Sigmoid colon (tissue), 7 donors: ENCODE data around the gene BBS2. TPM values are rescaled to one million over a fixed set of nuclear protein-coding genes. Genes with fewer than 3 reads are reported as not detected.

Experiments used
- DNase-seq: peaks from one replicate; pipeline ENCODE4 v3.0.0-alpha.2; 2019
- H3K27ac ChIP-seq, 4 donors: fragments of 200-600 bp; sonication (generic); one replicate each; pipeline ENCODE4 v1.5.1; 2016 to 2019; ENCODE audit warnings: mild to moderate bottlenecking in 1 of 4
- H3K27me3 ChIP-seq, 3 donors: fragments of 200-600 bp; sonication (generic); one replicate each; pipeline ENCODE4 v1.5.1; 2019; ENCODE audit warnings: mild to moderate bottlenecking in 1 of 3
- H3K36me3 ChIP-seq, 4 donors: fragments of 200-600 bp; sonication (generic); one replicate each; pipeline ENCODE4 v1.5.1; 2016 to 2019
- H3K4me1 ChIP-seq, 4 donors: fragments of 200-600 bp; sonication (generic); one replicate each; pipeline ENCODE4 v1.5.1; 2017 to 2019
- H3K4me3 ChIP-seq, 4 donors: fragments of 200-600 bp; sonication (generic); one replicate each; pipeline ENCODE4 v1.5.1; 2017 to 2019; ENCODE audit warnings: mild to moderate bottlenecking in 2 of 4, moderate library complexity in 1 of 4
- H3K9me3 ChIP-seq, 4 donors: fragments of 200-600 bp in 3 of 4; sonication (generic) in 3 of 4; one replicate each; pipeline versions ENCODE4 v1.5.1 to v1.6.1; 2013 to 2019
- CTCF ChIP-seq, 4 experiments: fragments of 450-650 bp in 3 of 4; fragments of 200-600 bp in 1 of 4; IDR thresholded peaks; one replicate each; pipeline ENCODE4 v1.5.1; 2016 to 2019; ENCODE audit warnings: antibody characterized with exemption in 4 of 4, mild to moderate bottlenecking in 3 of 4, moderate library complexity in 2 of 4
- EP300 ChIP-seq, 4 donors: sonication (generic); formaldehyde crosslinking; IDR thresholded peaks; one replicate each; pipeline ENCODE4 v1.6.1; 2017; ENCODE audit warnings: antibody characterized with exemption in 4 of 4
- POLR2A ChIP-seq, 2 donors: fragments of 450-650 bp; IDR thresholded peaks; one replicate each; pipeline ENCODE4 v1.6.1; 2016; ENCODE audit warnings: antibody characterized with exemption in 2 of 2, mild to moderate bottlenecking in 2 of 2, moderate library complexity in 2 of 2
- POLR2AphosphoS5 ChIP-seq, 4 donors: sonication (generic); formaldehyde crosslinking; IDR thresholded peaks; one replicate each; pipeline ENCODE4 v1.6.1; 2017; ENCODE audit warnings: antibody characterized with exemption in 4 of 4
- WGBS, 2 donors: extraction: QIAGEN DNeasy Blood & Tissue Kit; methylation state at CpG; one replicate each; pipeline ENCODE4 v1.1.7; 2013; 5-methylcytosine and 5-hydroxymethylcytosine counted together
- intact Hi-C: fragments of 100-400 bp; cut with DNase I; formaldehyde crosslinking; loops from one replicate; pipeline ENCODE4 v1.15.1; 2023
- polyA plus RNA-seq, 3 donors: library from polyadenylated mRNA; stranded (reverse); fragments of 200-250 nt; gene quantifications; one replicate each; pipeline ENCODE4 v1.2.3, GENCODE V29; 2013
- total RNA-seq, 4 donors: library from RNA; depleted of rRNA; stranded (reverse); fragments of >200 nt; gene quantifications; one replicate each; pipeline ENCODE4 v1.1.0, GENCODE V29; 2016
- donor health status: healthy with polysubstance abuse.
- donor health status: Bipolar disorder and iron deficiency.
- donor health status: healthy.

The BBS2 gene
- total and polyA plus RNA-seq, 7 donors = 13.2 to 74.2 (median 40.8) TPM

- no peaks in the 10 kb centered on the region for H3K9me3 ChIP-seq
- 90 to 92% methylated on average over 5 of the region's 5 CpGs for WGBS, 2 donors
- no peak overlapping the region for H3K4me3 ChIP-seq
- H3K27ac ChIP-seq = no peak overlapping the region
- intact Hi-C loops = no loop called here
- no peaks in the 10 kb centered on the region for H3K27me3 ChIP-seq
- no peaks in the 10 kb centered on the region for H3K4me1 ChIP-seq
- DNase-seq = no peak
- peaks cover 5 to 88% (median 8%) of the 10 kb centered on the region in 4 donors for H3K36me3 ChIP-seq
- TF ChIP-seq EP300 (IDR thresholded peaks at IDR 0.05) = no peak
- TF ChIP-seq POLR2A (IDR thresholded peaks at IDR 0.05) = no peak
- no peak for TF ChIP-seq CTCF (IDR thresholded peaks at IDR 0.05)
- TF ChIP-seq POLR2AphosphoS5 (IDR thresholded peaks at IDR 0.05) = no peak
Observed at GRCh38 chr16:56482683-56483236, 37.1 kb downstream of the BBS2 start.

- H3K4me1 ChIP-seq = no peaks in the 10 kb centered on the region
- TF ChIP-seq CTCF (IDR thresholded peaks at IDR 0.05) (no peak), EP300 (IDR thresholded peaks at IDR 0.05) (no peak), POLR2AphosphoS5 (IDR thresholded peaks at IDR 0.05) (no peak), POLR2A (IDR thresholded peaks at IDR 0.05) (no peak)
- H3K36me3 ChIP-seq = peaks cover 6 to 99% (median 12%) of the 10 kb centered on the region in 4 donors
- H3K27me3 ChIP-seq = no peaks in the 10 kb centered on the region
- no peak overlapping the region for H3K27ac ChIP-seq
- intact Hi-C loops = no loop called here
- no peak overlapping the region for H3K4me3 ChIP-seq
- WGBS, 2 donors = 91 to 97% methylated on average over 2 of the region's 2 CpGs
- no peak for DNase-seq
- no peaks in the 10 kb centered on the region for H3K9me3 ChIP-seq
Observed at GRCh38 chr16:56481468-56482122, 38.2 kb downstream of the BBS2 start.

GRCh38 chr16:56480776-56481467 is 38.9 kb downstream of the BBS2 start:
- H3K4me3 ChIP-seq = no peak overlapping the region
- TF ChIP-seq CTCF (IDR thresholded peaks at IDR 0.05) = no peak
- no peak for TF ChIP-seq EP300 (IDR thresholded peaks at IDR 0.05)
- no peak for TF ChIP-seq POLR2A (IDR thresholded peaks at IDR 0.05)
- TF ChIP-seq POLR2AphosphoS5 (IDR thresholded peaks at IDR 0.05) = no peak
- WGBS, 2 donors = 88 to 89% methylated on average over 7 of the region's 7 CpGs
- H3K27me3 ChIP-seq = no peaks in the 10 kb centered on the region
- no peak overlapping the region for H3K27ac ChIP-seq
- H3K9me3 ChIP-seq = no peaks in the 10 kb centered on the region
- H3K36me3 ChIP-seq = peaks cover 10 to 100% (median 16%) of the 10 kb centered on the region in 4 donors
- intact Hi-C loops = no loop called here
- no peak for DNase-seq
- H3K4me1 ChIP-seq = no peaks in the 10 kb centered on the region

- H3K4me1 ChIP-seq = no peaks in the 10 kb centered on the region
- no peak overlapping the region for H3K27ac ChIP-seq
- H3K9me3 ChIP-seq = no peaks in the 10 kb centered on the region
- DNase-seq = no peak
- intact Hi-C loops = no loop called here
- H3K36me3 ChIP-seq = peaks cover 17 to 100% (median 25%) of the 10 kb centered on the region in 4 donors
- TF ChIP-seq POLR2AphosphoS5 (IDR thresholded peaks at IDR 0.05) (no peak), POLR2A (IDR thresholded peaks at IDR 0.05) (no peak), CTCF (IDR thresholded peaks at IDR 0.05) (no peak), EP300 (IDR thresholded peaks at IDR 0.05) (no peak)
- WGBS, 2 donors = 95 to 97% methylated on average over 2 of the region's 2 CpGs
- no peak overlapping the region for H3K4me3 ChIP-seq
- no peaks in the 10 kb centered on the region for H3K27me3 ChIP-seq
Observed at GRCh38 chr16:56479469-56479868, 40.4 kb downstream of the BBS2 start.
